Pancreas (tissue), 10 donors: ENCODE measurements around the gene SLC29A3. TPM values are rescaled to one million over a fixed set of nuclear protein-coding genes. Genes with fewer than 3 reads are reported as not detected.

Experiments used
- ATAC-seq, 4 donors: fragments of 200-7000 bp; cut with Tn5 transposase; one replicate each; pipeline versions ENCODE4 v1.8.0 to v1.9.1; 2020; ENCODE audit warnings: mild to moderate bottlenecking in 4 of 4, moderate library complexity in 4 of 4
- DNase-seq, 6 donors: peaks; one replicate each; pipeline ENCODE4 v3.0.0-alpha.2; 2020
- FAIRE-seq: peaks from 2 replicates; lab custom pipeline; 2012; peaks lifted over from hg19 to GRCh38; lab: Jason Lieb, UNC
- H3K27ac ChIP-seq, 4 donors: fragments of 200-600 bp; sonication (generic); 1 replicate in 3 of 4; 2 replicates in 1 of 4; pipeline versions ENCODE4 v1.5.0 to v1.8.0; 2020
- H3K27me3 ChIP-seq, 4 donors: fragments of 200-600 bp; one replicate each; pipeline ENCODE4 v1.8.0; 2021
- H3K36me3 ChIP-seq, 3 donors: fragments of 200-600 bp; sonication (generic) in 1 of 3; one replicate each; pipeline versions ENCODE4 v1.5.0 to v1.8.0; 2020 to 2021
- H3K4me1 ChIP-seq, 3 donors: fragments of 200-600 bp; one replicate each; pipeline ENCODE4 v1.8.0; 2021
- H3K4me3 ChIP-seq, 4 donors: fragments of 200-600 bp; sonication (generic) in 2 of 4; one replicate each; pipeline versions ENCODE4 v1.5.0 to v1.8.0; 2020 to 2021
- H3K9me3 ChIP-seq, 4 donors: fragments of 200-600 bp; one replicate each; pipeline ENCODE4 v1.8.0; 2021
- CTCF ChIP-seq, 4 donors: fragments of 200-600 bp; sonication (generic) in 3 of 4; IDR thresholded peaks; one replicate each; pipeline versions ENCODE4 v1.5.0 to v1.8.0; 2021; ENCODE audit warnings: antibody characterized with exemption in 4 of 4
- WGBS, 2 donors: extraction: QIAGEN DNeasy Blood & Tissue Kit; methylation state at CpG; one replicate each; pipeline ENCODE4 v1.1.7; 2013; 5-methylcytosine and 5-hydroxymethylcytosine counted together
- intact Hi-C, 3 donors: fragments of 100-400 bp; cut with DNase I; formaldehyde crosslinking; loops; one replicate each; pipeline versions ENCODE4 v1.11.1 to v1.14.2; 2022
- polyA plus RNA-seq, 2 donors: library from polyadenylated mRNA; stranded (reverse); fragments of 200-250 nt; gene quantifications; one replicate each; pipeline ENCODE4 v1.2.3, GENCODE V29; 2013
- total RNA-seq, 6 donors: library from RNA; stranded (reverse); fragmentation: NEBNext Ultra II Directional in 4 of 6; extraction: Animal tissue kit (Norgen Biotek cat#: 25700) in 4 of 6; gene quantifications; one replicate each; pipeline versions ENCODE4 v1.2.1 to v1.2.4, GENCODE V29; 2021 to 2023
- donor health status: healthy with polysubstance abuse.
- donor health status: DM: no; HTN: no; CAD: no; lungs with moderate emphysema.
- donor health status: DM: no; HTN: no; CAD: no.
- donor health status: control.
- donor health status: control.
- donor health status: Bipolar disorder and iron deficiency.
- donor health status: DM: yes; HTN: yes; CAD: no.
- donor health status: DM: no; HTN: no; CAD: no.
- donor health status: DM: no; HTN: no; CAD: no.
- donor health status: DM: yes; HTN: yes; CAD: no.

SLC29A3 gene
- total and polyA plus RNA-seq, 8 donors, result 2.2 to 7.0 (median 3.2) TPM

GRCh38 chr10:71378336-71379117, 59.5 kb downstream of the SLC29A3 start:
- Histone ChIP-seq H3K4me1 (peaks cover 0 to 6% (median 0%) of the 10 kb centered on the region in 3 donors), H3K27ac (no peak overlapping the region), H3K9me3 (no peaks in the 10 kb centered on the region), H3K27me3 (no peaks in the 10 kb centered on the region), H3K4me3 (no peak overlapping the region), H3K36me3 (no peaks in the 10 kb centered on the region)
- intact Hi-C loops, result no loop called here
- no peak for TF ChIP-seq CTCF (IDR thresholded peaks at IDR 0.05)
- DNase-seq (no peak), ATAC-seq (no peak), FAIRE-seq (no peak)
- 60 to 66% methylated on average over 6 of the region's 6 CpGs for WGBS, 2 donors

- ATAC-seq (no peak), FAIRE-seq (no peak)
Observed at GRCh38 chr10:71379118-71379766, 60.2 kb downstream of the SLC29A3 start.

DNA sequence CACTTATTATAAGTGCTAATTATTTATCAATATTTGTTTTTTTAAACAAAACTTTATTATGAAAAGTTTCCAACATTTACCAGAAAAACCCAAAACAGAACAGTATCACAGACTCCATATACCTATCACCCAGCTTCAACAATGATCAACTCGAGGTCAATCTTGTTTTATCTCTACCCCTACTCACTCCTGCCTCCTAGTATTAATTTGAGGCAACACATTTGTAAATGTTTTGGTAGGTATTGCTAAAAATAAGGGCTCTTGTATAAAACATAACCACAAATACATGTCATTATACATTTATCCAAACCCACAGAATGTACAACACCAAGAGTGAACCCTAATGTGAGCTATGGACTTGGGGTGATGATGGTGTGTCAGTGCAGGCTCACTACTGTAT, 61.8 kb downstream of the SLC29A3 start:
- FAIRE-seq, result no peak
- ATAC-seq, result no peak

More at GRCh38 chr10:71379118-71379766, 60.2 kb downstream of the SLC29A3 start:
- no peak overlapping the region for H3K4me3 ChIP-seq
- 56 to 66% methylated on average over 3 of the region's 3 CpGs for WGBS, 2 donors
- intact Hi-C loops, result no loop called here
- TF ChIP-seq CTCF (IDR thresholded peaks at IDR 0.05), result no peak
- DNase-seq, result no peak
- H3K9me3 ChIP-seq, result no peaks in the 10 kb centered on the region
- peaks cover 0 to 6% (median 0%) of the 10 kb centered on the region in 3 donors for H3K4me1 ChIP-seq
- H3K27me3 ChIP-seq, result no peaks in the 10 kb centered on the region
- no peaks in the 10 kb centered on the region for H3K36me3 ChIP-seq
- no peak overlapping the region for H3K27ac ChIP-seq

GRCh38 chr10:71381611-71382010, 62.6 kb downstream of the SLC29A3 start:
- Histone ChIP-seq H3K27me3 (no peaks in the 10 kb centered on the region), H3K36me3 (no peaks in the 10 kb centered on the region), H3K9me3 (no peaks in the 10 kb centered on the region), H3K4me3 (no peak overlapping the region), H3K4me1 (peaks cover 0 to 6% (median 0%) of the 10 kb centered on the region in 3 donors), H3K27ac (no peak overlapping the region)
- no peak for FAIRE-seq
- intact Hi-C loops, result loop anchor here in 2 of 3 donors (5.0 to 10.0 kb wide), 3 partner anchors 191 to 433 kb away; partner anchors contain the start of gene C10orf105 (in 1 of the 2)
- no peak for DNase-seq
- ATAC-seq, result no peak
- 81 to 82% methylated on average over 3 of the region's 3 CpGs for WGBS, 2 donors
- no peak for TF ChIP-seq CTCF (IDR thresholded peaks at IDR 0.05)

More for the DNA sequence above, 61.8 kb downstream of the SLC29A3 start:
- H3K36me3 ChIP-seq, result no peaks in the 10 kb centered on the region
- H3K9me3 ChIP-seq, result no peaks in the 10 kb centered on the region
- 10 to 18% methylated on average over 1 of the region's 1 CpG for WGBS, 2 donors
- no peak overlapping the region for H3K27ac ChIP-seq
- no peak overlapping the region for H3K4me3 ChIP-seq
- peaks cover 0 to 6% (median 0%) of the 10 kb centered on the region in 3 donors for H3K4me1 ChIP-seq
- DNase-seq, result no peak
- H3K27me3 ChIP-seq, result no peaks in the 10 kb centered on the region
- intact Hi-C loops, result loop anchor here in 2 of 3 donors (5.0 to 10.0 kb wide), 3 partner anchors 191 to 434 kb away; partner anchors contain the start of gene C10orf105 (in 1 of the 2)
- TF ChIP-seq CTCF (IDR thresholded peaks at IDR 0.05), result no peak
